Tibial artery (tissue), 4 donors: ENCODE measurements around the gene SERINC1.

ENCODE experiments used
- DNase-seq, 2 donors: peaks; one replicate each; pipeline ENCODE4 v3.0.0-alpha.2; 2019
- H3K27ac ChIP-seq, 2 donors: fragments of 200-600 bp; sonication (generic) in 1 of 2; 1 replicate in 1 of 2; 2 replicates in 1 of 2; pipeline ENCODE4 v1.5.1; 2018 to 2019; ENCODE audit warnings: mild to moderate bottlenecking in 1 of 2
- H3K27me3 ChIP-seq, 2 donors: fragments of 200-600 bp; sonication (generic) in 1 of 2; one replicate each; pipeline versions ENCODE4 v1.5.1 to v1.6.0; 2016 to 2019
- H3K36me3 ChIP-seq, 3 donors: fragments of 200-600 bp; sonication (generic) in 2 of 3; one replicate each; pipeline ENCODE4 v1.5.1; 2016 to 2019; ENCODE audit warnings: mild to moderate bottlenecking in 2 of 3
- H3K4me1 ChIP-seq, 4 donors: fragments of 200-600 bp; sonication (generic) in 2 of 4; 1 replicate in 3 of 4; 2 replicates in 1 of 4; pipeline ENCODE4 v1.5.1; 2016 to 2019
- H3K4me3 ChIP-seq, 2 donors: fragments of 200-600 bp; sonication (generic) in 1 of 2; 1 replicate in 1 of 2; 2 replicates in 1 of 2; pipeline ENCODE4 v1.5.1; 2018 to 2019; ENCODE audit warnings: mild to moderate bottlenecking in 2 of 2
- H3K9me3 ChIP-seq, 3 donors: fragments of 200-600 bp; sonication (generic) in 1 of 3; one replicate each; pipeline ENCODE4 v1.5.1; 2016 to 2019
- intact Hi-C: fragments of 100-400 bp; cut with DNase I; formaldehyde crosslinking; loops from one replicate; pipeline ENCODE4 v1.15.0; 2023; ENCODE audit warnings: low total_unique reads
- TF ChIP-seq, protein P1 (sequence below), 2 experiments: fragments of 200-600 bp in 1 of 2; fragments of 450-650 bp in 1 of 2; IDR thresholded peaks; one replicate each; pipeline ENCODE4 v1.5.1; 2017 to 2019; ENCODE audit warnings: antibody characterized with exemption in 2 of 2, mild to moderate bottlenecking in 1 of 2, moderate library complexity in 1 of 2

Gene SERINC1

GRCh38 chr6:122394016-122394415 is 77.6 kb downstream of the SERINC1 start:
- Histone ChIP-seq H3K4me1 (peaks cover 0 to 6% (median 0%) of the 10 kb centered on the region in 4 donors), H3K9me3 (no peaks in the 10 kb centered on the region), H3K36me3 (no peaks in the 10 kb centered on the region), H3K27me3 (no peaks in the 10 kb centered on the region), H3K4me3 (no peak overlapping the region), H3K27ac (no peak overlapping the region)
- no peak for DNase-seq
- intact Hi-C loops, result no loop called here
- TF ChIP-seq, protein P1, sequence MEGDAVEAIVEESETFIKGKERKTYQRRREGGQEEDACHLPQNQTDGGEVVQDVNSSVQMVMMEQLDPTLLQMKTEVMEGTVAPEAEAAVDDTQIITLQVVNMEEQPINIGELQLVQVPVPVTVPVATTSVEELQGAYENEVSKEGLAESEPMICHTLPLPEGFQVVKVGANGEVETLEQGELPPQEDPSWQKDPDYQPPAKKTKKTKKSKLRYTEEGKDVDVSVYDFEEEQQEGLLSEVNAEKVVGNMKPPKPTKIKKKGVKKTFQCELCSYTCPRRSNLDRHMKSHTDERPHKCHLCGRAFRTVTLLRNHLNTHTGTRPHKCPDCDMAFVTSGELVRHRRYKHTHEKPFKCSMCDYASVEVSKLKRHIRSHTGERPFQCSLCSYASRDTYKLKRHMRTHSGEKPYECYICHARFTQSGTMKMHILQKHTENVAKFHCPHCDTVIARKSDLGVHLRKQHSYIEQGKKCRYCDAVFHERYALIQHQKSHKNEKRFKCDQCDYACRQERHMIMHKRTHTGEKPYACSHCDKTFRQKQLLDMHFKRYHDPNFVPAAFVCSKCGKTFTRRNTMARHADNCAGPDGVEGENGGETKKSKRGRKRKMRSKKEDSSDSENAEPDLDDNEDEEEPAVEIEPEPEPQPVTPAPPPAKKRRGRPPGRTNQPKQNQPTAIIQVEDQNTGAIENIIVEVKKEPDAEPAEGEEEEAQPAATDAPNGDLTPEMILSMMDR (IDR thresholded peaks at IDR 0.05), result no peak

- Histone ChIP-seq H3K4me1 (no peaks in the 10 kb centered on the region), H3K36me3 (no peaks in the 10 kb centered on the region), H3K27me3 (no peaks in the 10 kb centered on the region), H3K27ac (no peak overlapping the region), H3K9me3 (no peaks in the 10 kb centered on the region), H3K4me3 (no peak overlapping the region)
- TF ChIP-seq, protein P1 (IDR thresholded peaks at IDR 0.05), result no peak
- no peak for DNase-seq
- intact Hi-C loops, result no loop called here
Measured at GRCh38 chr6:122393351-122393896, 78.2 kb downstream of the SERINC1 start.
